Endodermal cell (in vitro differentiated cells): ENCODE results near the gene PARD6G. TPM values are rescaled to one million over a fixed set of nuclear protein-coding genes. Genes with fewer than 3 reads are reported as not detected.

Source experiments
- DNase-seq: peaks from one replicate; pipeline ENCODE4 v3.0.0-alpha.2; 2017
- H3K27ac ChIP-seq: 2 replicates; pipeline ENCODE4 v1.5.1; 2013; ENCODE audit warnings: mild to moderate bottlenecking, low read depth, low read length, moderate library complexity
- H3K27me3 ChIP-seq: 2 replicates; pipeline ENCODE4 v1.6.1; 2013; ENCODE audit warnings: mild to moderate bottlenecking, low read length, moderate library complexity; ENCODE audit not compliant: insufficient read depth, control insufficient read depth, poor library complexity, severe bottlenecking
- H3K36me3 ChIP-seq: 2 replicates; pipeline ENCODE4 v1.7.0; 2013; ENCODE audit warnings: mild to moderate bottlenecking, low read length, moderate library complexity; ENCODE audit not compliant: control insufficient read depth, insufficient read depth
- H3K4me1 ChIP-seq: one replicate; pipeline ENCODE4 v1.7.0; 2013; ENCODE audit warnings: low read length; ENCODE audit not compliant: control insufficient read depth, insufficient read depth
- H3K4me3 ChIP-seq: 2 replicates; pipeline ENCODE4 v1.5.1; 2013; ENCODE audit warnings: mild to moderate bottlenecking, low read length, moderate library complexity
- H3K9ac ChIP-seq: 2 replicates; pipeline ENCODE4 v1.6.1; 2013; ENCODE audit warnings: mild to moderate bottlenecking, low read length, moderate library complexity; ENCODE audit not compliant: poor library complexity, severe bottlenecking; ENCODE audit errors: extremely low read depth
- H3K9me3 ChIP-seq: 2 replicates; pipeline ENCODE4 v1.6.1; 2013; ENCODE audit warnings: mild to moderate bottlenecking, low read length, moderate library complexity; ENCODE audit not compliant: control insufficient read depth
- H3K27ac Mint-ChIP-seq: 2 replicates; pipeline ENCODE4 v1.8.0; 2020; ENCODE audit warnings: mixed read lengths
- H3K27me3 Mint-ChIP-seq: 2 replicates; pipeline ENCODE4 v1.8.0; 2021; ENCODE audit warnings: mild to moderate bottlenecking, mixed read lengths; ENCODE audit not compliant: insufficient read depth
- H3K36me3 Mint-ChIP-seq: 2 replicates; pipeline ENCODE4 v1.8.0; 2020; ENCODE audit warnings: low read depth, mixed read lengths
- H3K4me1 Mint-ChIP-seq: 2 replicates; pipeline ENCODE4 v1.8.0; 2020; ENCODE audit warnings: mixed read lengths
- H3K4me3 Mint-ChIP-seq: 2 replicates; pipeline ENCODE4 v1.8.0; 2020; ENCODE audit warnings: mild to moderate bottlenecking, moderate library complexity, mixed read lengths
- H3K9me3 Mint-ChIP-seq: 2 replicates; pipeline ENCODE4 v1.8.0; 2020; ENCODE audit warnings: mild to moderate bottlenecking, mixed read lengths
- CTCF ChIP-seq: fragments of 200-600 bp; sonication (generic); conservative IDR thresholded peaks from 2 replicates; pipeline ENCODE4 v1.5.0; 2021; ENCODE audit warnings: antibody characterized with exemption, mild to moderate bottlenecking
- WGBS, 2 experiments: methylation state at CpG; one replicate each; pipeline versions ENCODE4 v1.1.5 to v1.1.7; 2013; ENCODE audit warnings: missing lambda C conversion rate in 2 of 2, mixed read lengths in 1 of 2; ENCODE audit not compliant: insufficient coverage in 1 of 2, insufficient read length in 1 of 2; 5-methylcytosine and 5-hydroxymethylcytosine counted together
- total RNA-seq, 2 donors: library from RNA; stranded (reverse); fragmentation: NEBNext Ultra II Directional in 1 of 2; extraction: Animal tissue kit (Norgen Biotek cat#: 25700) in 1 of 2; gene quantifications; 2 replicates in 1 of 2; 3 replicates in 1 of 2; pipeline ENCODE4 v1.2.1, GENCODE V29; 2021

Gene PARD6G
- total RNA-seq, 2 donors from 2014 or later = 15.4 to 17.3 TPM

GRCh38 chr18:80218341-80219227 is 28.7 kb downstream of the PARD6G start:
- Mint-ChIP-seq H3K9me3 (peaks cover 24% of the 10 kb centered on the region), H3K27me3 (peaks cover 7% of the 10 kb centered on the region), H3K36me3 (peaks cover 3% of the 10 kb centered on the region), H3K4me3 (no peak overlapping the region), H3K4me1 (peaks cover 5% of the 10 kb centered on the region), H3K27ac (no peak overlapping the region)
- Histone ChIP-seq H3K4me3 (no peak overlapping the region), H3K4me1 (no peaks in the 10 kb centered on the region), H3K27ac (no peak overlapping the region), H3K9me3 (peaks cover 14% of the 10 kb centered on the region), H3K36me3 (no peaks in the 10 kb centered on the region), H3K9ac (no peak overlapping the region), H3K27me3 (no peaks in the 10 kb centered on the region)
- DNase-seq = no peak
- no peak for TF ChIP-seq CTCF
- WGBS, 2 experiments = 92% methylated on average over 7 to 10 of the region's 10 CpGs

GRCh38 chr18:80213182-80213581 is 34.1 kb downstream of the PARD6G start:
- H3K9ac ChIP-seq = no peak overlapping the region
- H3K27ac Mint-ChIP-seq = no peak overlapping the region
- no peak for TF ChIP-seq CTCF
- 93 to 94% methylated on average over 2 of the region's 2 CpGs for WGBS, 2 experiments
- H3K4me3 Mint-ChIP-seq = no peak overlapping the region
- no peak for DNase-seq
- no peak overlapping the region for H3K4me3 ChIP-seq
- H3K27ac ChIP-seq = no peak overlapping the region
- no peaks in the 10 kb centered on the region for H3K36me3 ChIP-seq
- no peaks in the 10 kb centered on the region for H3K36me3 Mint-ChIP-seq
- no peaks in the 10 kb centered on the region for H3K27me3 ChIP-seq
- peaks cover 2% of the 10 kb centered on the region for H3K9me3 Mint-ChIP-seq
- no peaks in the 10 kb centered on the region for H3K4me1 Mint-ChIP-seq
- no peaks in the 10 kb centered on the region for H3K27me3 Mint-ChIP-seq
- no peaks in the 10 kb centered on the region for H3K4me1 ChIP-seq
- no peaks in the 10 kb centered on the region for H3K9me3 ChIP-seq

- no peak for TF ChIP-seq CTCF
- no peak for DNase-seq
- no peaks in the 10 kb centered on the region for H3K4me1 Mint-ChIP-seq
- Histone ChIP-seq H3K9me3 (no peaks in the 10 kb centered on the region), H3K27ac (no peak overlapping the region), H3K27me3 (no peaks in the 10 kb centered on the region), H3K4me1 (no peaks in the 10 kb centered on the region), H3K4me3 (no peak overlapping the region), H3K9ac (no peak overlapping the region), H3K36me3 (no peaks in the 10 kb centered on the region)
- no peaks in the 10 kb centered on the region for H3K9me3 Mint-ChIP-seq
- H3K36me3 Mint-ChIP-seq = no peaks in the 10 kb centered on the region
- H3K27ac Mint-ChIP-seq = no peak overlapping the region
- H3K4me3 Mint-ChIP-seq = no peak overlapping the region
- no peaks in the 10 kb centered on the region for H3K27me3 Mint-ChIP-seq
- 75 to 82% methylated on average over 2 to 6 of the region's 6 CpGs for WGBS, 2 experiments
Measured at GRCh38 chr18:80210312-80211083, 36.8 kb downstream of the PARD6G start.
